ENCODE results near the gene SLC25A38. TPM values are rescaled to one million over a fixed set of nuclear protein-coding genes. Genes with fewer than 3 reads are reported as not detected.

The SLC25A38 gene
- total and polyA plus RNA-seq, 10 of the 15 experiments (the other 5 are each of a cell fraction or from before 2014, with no cell fraction given): 15.2 to 55.2 (median 39.2) TPM

DNA sequence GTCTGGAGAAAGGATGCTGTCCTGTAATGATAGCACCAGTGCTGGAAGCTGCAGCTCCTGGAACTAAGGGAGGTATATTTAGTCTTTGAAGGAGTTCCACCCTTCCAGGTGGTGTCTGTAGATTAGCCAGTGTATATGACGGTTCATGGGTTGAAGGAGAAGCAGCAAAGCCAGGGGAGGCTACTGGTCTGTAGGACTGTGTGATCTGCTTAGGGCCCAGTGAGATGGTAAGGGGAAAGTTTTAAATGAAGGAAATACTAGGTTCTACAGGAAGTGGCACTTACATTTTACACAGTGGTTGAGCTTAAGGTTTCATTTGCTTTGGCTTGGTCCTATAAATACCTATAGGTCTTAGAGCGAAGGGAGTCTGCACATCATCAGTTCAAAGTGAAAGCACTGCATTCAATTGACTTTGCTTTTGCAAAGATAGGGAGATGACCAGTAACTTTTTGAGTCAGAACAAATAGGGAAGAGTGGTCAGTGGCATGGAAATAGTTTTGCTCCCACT, 5.6 kb downstream of the SLC25A38 start (continued):
- 0 out of 2 replicates have a peak, but pooled peaks have one; percentile 14 for TF ChIP-seq CBFB (IDR thresholded peaks at IDR 0.05; ENCODE audit: low read depth)
- TF ChIP-seq ASH2L (IDR thresholded peaks at IDR 0.05; ENCODE audit: borderline replicate concordance, low read depth): peak; percentile 36; the same call in 1 of the 2 replicates
- peak; percentile 38; the same call in 1 of the 2 replicates for TF ChIP-seq HDGF (IDR thresholded peaks at IDR 0.05)
- TF ChIP-seq SP1 (IDR thresholded peaks at IDR 0.05; ENCODE audit: low read depth, low read length): no peak
- TF ChIP-seq ETV6 (conservative IDR thresholded peaks at IDR 0.05 in 1 of 2, IDR thresholded peaks at IDR 0.05 in 1 of 2; ENCODE audit: borderline replicate concordance in 1 of 2, low read depth in 1 of 2): peak in 1 of 2 experiments; percentile 94; a peak in 2 of 4 replicates
- no peak for TF ChIP-seq FOXK2 (IDR thresholded peaks at IDR 0.05)
- TF ChIP-seq FOXM1 (IDR thresholded peaks at IDR 0.05; ENCODE audit: low read depth, low read length): peak; percentile 55; the same call in 1 of the 2 replicates
- no peak for TF ChIP-seq ZNF207 (IDR thresholded peaks at IDR 0.05; ENCODE audit: borderline replicate concordance)
- TF ChIP-seq YBX1 (IDR thresholded peaks at IDR 0.05): no peak
- no peak for TF ChIP-seq ZNF622 (IDR thresholded peaks at IDR 0.05)
- no peak for TF ChIP-seq SMAD5 (IDR thresholded peaks at IDR 0.05; ENCODE audit: low read depth)
- TF ChIP-seq SMAD1 (IDR thresholded peaks at IDR 0.05; ENCODE audit: low read depth, partially characterized antibody): no peak
- no peak for TF ChIP-seq CEBPZ (IDR thresholded peaks at IDR 0.05; ENCODE audit: low read depth, low read length)
- peak; percentile 78 for TF ChIP-seq JUNB (IDR thresholded peaks at IDR 0.05)
- no peak for TF ChIP-seq FOS (IDR thresholded peaks at IDR 0.05; ENCODE audit: borderline replicate concordance, extremely low read depth, insufficient read length)
- no peak for TF ChIP-seq CBX3 (IDR thresholded peaks at IDR 0.05; ENCODE audit: borderline replicate concordance, low read depth)
- TF ChIP-seq GABPA (IDR thresholded peaks at IDR 0.05; ENCODE audit: low read depth): 0 out of 2 replicates have a peak, but pooled peaks have one; percentile 35
- no peak for TF ChIP-seq TCF3 (IDR thresholded peaks at IDR 0.05; ENCODE audit: borderline replicate concordance, insufficient read depth, low read depth, low read length)
- TF ChIP-seq DPF2 (IDR thresholded peaks at IDR 0.05): no peak
- TF ChIP-seq CHD2 (IDR thresholded peaks at IDR 0.05; ENCODE audit: borderline replicate concordance, low read depth, low read length): no peak
- TF ChIP-seq, protein P1, sequence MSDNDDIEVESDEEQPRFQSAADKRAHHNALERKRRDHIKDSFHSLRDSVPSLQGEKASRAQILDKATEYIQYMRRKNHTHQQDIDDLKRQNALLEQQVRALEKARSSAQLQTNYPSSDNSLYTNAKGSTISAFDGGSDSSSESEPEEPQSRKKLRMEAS (IDR thresholded peaks at IDR 0.05; ENCODE audit: low read depth, low read length): no peak
- TF ChIP-seq IKZF1 (conservative IDR thresholded peaks at IDR 0.05): peak; percentile 79
- TF ChIP-seq CREM (IDR thresholded peaks at IDR 0.05; ENCODE audit: low read depth): peak; percentile 35; the same call in 1 of the 2 replicates
- TF ChIP-seq, protein P2, sequence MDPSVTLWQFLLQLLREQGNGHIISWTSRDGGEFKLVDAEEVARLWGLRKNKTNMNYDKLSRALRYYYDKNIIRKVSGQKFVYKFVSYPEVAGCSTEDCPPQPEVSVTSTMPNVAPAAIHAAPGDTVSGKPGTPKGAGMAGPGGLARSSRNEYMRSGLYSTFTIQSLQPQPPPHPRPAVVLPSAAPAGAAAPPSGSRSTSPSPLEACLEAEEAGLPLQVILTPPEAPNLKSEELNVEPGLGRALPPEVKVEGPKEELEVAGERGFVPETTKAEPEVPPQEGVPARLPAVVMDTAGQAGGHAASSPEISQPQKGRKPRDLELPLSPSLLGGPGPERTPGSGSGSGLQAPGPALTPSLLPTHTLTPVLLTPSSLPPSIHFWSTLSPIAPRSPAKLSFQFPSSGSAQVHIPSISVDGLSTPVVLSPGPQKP (IDR thresholded peaks at IDR 0.05; ENCODE audit: low read depth, low read length): no peak
- TF ChIP-seq ATF7 (IDR thresholded peaks at IDR 0.05; ENCODE audit: low read depth): 0 out of 2 replicates have a peak, but pooled peaks have one; percentile 20
